Measurements from ENCODE around the gene C2CD3. TPM values are rescaled to one million over a fixed set of nuclear protein-coding genes. Genes with fewer than 3 reads are reported as not detected.
"Not testable (repeated sequence)": the region's sequence is repeated elsewhere in the genome, so short reads cannot be mapped to it uniquely, and the experiment has no call there.

The C2CD3 gene
- polyA plus RNA-seq, 1 donor from 2014 or later: 7.5 TPM

DNA sequence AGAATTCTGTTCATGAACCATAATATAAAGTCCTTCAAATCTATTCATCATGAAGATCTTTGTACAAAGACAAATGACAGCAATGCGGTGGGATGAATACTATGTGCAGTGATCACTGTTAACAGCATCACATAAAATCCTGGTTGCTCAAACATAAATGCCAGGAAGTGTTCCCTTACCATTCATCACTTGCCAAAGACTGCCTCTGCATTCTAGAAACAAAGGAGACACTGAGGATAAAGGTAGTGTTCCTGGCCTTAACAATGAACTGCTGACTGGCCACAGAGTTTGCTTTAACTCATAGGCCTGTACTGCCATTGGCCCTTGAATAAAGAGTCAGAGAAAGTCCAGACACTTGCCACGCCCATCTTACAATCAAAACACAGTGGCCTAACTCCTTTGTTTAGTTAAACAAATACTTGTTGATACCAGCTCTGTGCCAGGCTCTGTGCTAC is 29.5 kb downstream of the C2CD3 start:
- no peak overlapping the region for H3K4me3 Mint-ChIP-seq
- H3K27me3 Mint-ChIP-seq: no peaks in the 10 kb centered on the region
- H3K4me1 Mint-ChIP-seq: peaks cover 1 to 4% (median 3%) of the 10 kb centered on the region in 3 donors
- H3K9me3 Mint-ChIP-seq: peaks cover 0 to 2% (median 0%) of the 10 kb centered on the region in 3 donors
- H3K27ac Mint-ChIP-seq: no peak overlapping the region
- H3K36me3 Mint-ChIP-seq: peaks cover 8% of the 10 kb centered on the region

DNA sequence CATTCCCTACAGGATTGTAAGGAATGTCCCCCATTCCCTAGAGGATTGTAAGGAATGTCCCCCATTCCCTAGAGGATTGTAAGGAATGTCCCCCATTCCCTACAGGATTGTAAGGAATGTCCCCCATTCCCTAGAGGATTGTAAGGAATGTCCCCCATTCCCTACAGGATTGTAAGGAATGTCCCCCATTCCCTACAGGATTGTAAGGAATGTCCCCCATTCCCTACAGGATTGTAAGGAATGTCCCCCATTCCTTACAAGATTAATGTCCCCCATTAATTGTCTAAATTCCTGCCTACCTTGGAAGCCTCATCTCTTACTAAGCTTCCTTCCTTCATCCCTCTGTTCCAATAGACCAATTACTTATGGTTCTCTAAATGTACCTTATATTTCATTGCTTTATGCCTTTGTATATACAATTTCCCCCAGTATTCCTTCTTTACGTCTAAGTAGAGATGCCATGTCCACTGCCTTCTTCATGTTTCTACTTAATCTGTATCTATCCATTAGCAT is 30.8 kb downstream of the C2CD3 start:
- not testable (repeated sequence) for H3K36me3 Mint-ChIP-seq, H3K4me3 Mint-ChIP-seq, H3K27ac Mint-ChIP-seq, H3K9me3 Mint-ChIP-seq, H3K27me3 Mint-ChIP-seq, H3K4me1 Mint-ChIP-seq

DNA sequence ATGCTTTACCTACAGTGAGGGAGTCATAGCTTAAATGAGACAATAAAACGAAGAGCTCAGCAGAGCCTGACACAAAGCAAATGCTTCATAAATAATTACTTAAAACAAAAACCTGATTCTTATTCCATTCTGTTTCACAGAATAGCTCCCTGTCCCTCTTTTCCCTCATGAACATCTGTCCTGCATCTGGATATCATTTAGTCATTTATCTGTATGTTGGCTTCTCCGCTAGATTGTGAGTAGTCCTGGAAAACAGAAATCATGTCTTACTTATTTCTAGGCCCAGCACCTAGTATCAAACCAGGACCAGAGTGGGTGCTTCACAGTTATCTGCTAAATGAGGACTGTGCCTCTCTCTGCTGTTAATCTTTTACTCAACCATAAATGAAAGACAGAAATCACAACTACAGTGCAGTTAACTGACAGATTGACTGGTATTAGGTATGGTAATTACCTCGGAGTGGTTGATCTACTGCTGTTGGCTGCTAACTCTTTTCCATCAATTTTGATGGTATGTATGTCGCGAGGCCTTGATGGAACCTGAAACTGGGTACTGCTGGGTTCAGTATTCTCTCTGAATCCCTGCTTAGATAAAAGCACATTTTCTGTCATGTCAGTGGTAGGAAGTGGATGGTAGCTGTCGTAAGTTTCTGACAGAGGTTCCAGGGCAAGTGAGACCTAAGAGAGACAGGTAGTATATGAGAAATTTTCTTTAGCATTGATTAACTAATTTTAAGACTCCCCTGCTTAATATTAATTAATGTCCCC is 31.5 kb downstream of the C2CD3 start:
- Mint-ChIP-seq H3K4me1 (peaks cover 0 to 4% (median 3%) of the 10 kb centered on the region in 3 donors), H3K27ac (no peak overlapping the region), H3K27me3 (no peaks in the 10 kb centered on the region), H3K9me3 (no peaks in the 10 kb centered on the region), H3K36me3 (peaks cover 5% of the 10 kb centered on the region), H3K4me3 (no peak overlapping the region)

DNA sequence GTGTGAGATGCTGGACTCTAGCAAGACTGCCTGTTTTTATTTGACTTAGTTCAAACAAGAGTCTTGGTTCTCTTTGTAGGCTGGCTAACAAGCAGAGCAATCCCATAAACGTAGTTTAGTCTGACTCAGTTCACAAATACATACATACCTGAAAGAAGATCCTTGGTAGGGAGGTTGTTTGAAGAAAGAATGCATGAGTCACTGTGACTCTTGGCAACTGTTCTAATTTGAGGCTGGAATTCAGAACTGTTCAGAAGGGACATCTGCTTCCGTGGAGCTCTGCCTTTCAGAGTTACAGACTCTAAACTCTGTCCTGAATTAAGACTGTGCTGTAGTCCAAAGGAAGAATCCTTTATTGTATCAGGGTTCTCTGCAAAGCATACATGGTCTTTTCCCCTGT is 32.2 kb downstream of the C2CD3 start:
- Mint-ChIP-seq H3K4me1 (peaks cover 0 to 4% (median 3%) of the 10 kb centered on the region in 3 donors), H3K36me3 (peaks cover 5% of the 10 kb centered on the region), H3K27ac (no peak overlapping the region), H3K27me3 (no peaks in the 10 kb centered on the region), H3K9me3 (no peaks in the 10 kb centered on the region), H3K4me3 (no peak overlapping the region)

DNA sequence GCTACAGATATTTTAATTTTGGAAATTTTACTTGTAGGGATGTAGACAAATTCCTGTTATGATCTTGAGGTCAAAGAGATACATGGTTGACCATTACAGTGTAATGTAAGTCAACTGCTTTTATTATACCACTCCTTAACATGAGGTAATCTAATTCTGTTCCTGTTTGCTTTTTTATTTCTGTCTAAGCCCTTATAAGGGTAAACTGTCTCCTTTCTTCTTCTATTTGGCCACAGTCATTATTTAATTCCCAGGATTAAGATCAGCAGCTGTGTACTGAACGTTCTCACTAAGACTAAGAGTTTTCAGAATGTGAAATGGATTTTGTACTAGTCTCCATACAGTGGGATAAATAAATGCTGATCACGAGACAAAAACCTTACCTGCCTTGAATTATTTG is 32.8 kb downstream of the C2CD3 start:
- Mint-ChIP-seq H3K27me3 (no peaks in the 10 kb centered on the region), H3K36me3 (peaks cover 5% of the 10 kb centered on the region), H3K4me3 (no peak overlapping the region), H3K9me3 (no peaks in the 10 kb centered on the region), H3K27ac (no peak overlapping the region), H3K4me1 (peaks cover 0 to 3% (median 3%) of the 10 kb centered on the region in 3 donors)

DNA sequence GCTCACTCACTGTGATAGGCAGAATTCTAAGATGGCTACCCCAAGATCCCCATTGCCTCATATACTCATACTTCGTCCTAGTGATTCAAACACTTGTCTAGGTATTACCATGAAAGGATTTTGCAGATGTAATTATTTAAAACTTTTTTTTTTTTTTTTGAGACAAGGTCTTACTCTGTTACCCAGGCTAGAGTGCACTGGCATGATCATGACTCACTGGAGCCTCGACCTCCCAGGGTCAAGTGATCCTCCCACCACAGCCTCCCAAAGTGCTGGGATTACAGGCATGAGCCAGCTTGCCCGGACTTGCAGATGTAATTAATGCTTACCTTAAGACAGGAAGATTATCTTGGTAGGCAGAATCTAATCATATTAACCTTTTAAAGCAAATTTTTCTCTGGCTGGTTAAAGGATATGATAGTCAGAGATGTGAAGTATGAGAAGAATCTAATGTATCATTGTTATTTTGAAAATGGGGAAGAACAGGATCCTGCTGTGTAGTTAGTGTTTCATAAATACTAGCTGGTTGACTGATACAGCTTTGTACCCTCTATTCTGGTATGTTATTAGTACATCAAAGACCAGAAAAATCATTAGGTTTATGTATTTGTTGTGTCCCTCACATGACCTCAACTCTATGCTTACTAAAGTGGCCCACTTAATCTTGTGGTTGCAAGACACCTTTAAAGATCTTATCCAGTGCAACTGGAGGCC is 35.5 kb downstream of the C2CD3 start:
- Mint-ChIP-seq H3K27me3 (no peaks in the 10 kb centered on the region), H3K4me3 (no peak overlapping the region), H3K9me3 (no peaks in the 10 kb centered on the region), H3K4me1 (no peaks in the 10 kb centered on the region), H3K27ac (no peak overlapping the region), H3K36me3 (peaks cover 19% of the 10 kb centered on the region)

DNA sequence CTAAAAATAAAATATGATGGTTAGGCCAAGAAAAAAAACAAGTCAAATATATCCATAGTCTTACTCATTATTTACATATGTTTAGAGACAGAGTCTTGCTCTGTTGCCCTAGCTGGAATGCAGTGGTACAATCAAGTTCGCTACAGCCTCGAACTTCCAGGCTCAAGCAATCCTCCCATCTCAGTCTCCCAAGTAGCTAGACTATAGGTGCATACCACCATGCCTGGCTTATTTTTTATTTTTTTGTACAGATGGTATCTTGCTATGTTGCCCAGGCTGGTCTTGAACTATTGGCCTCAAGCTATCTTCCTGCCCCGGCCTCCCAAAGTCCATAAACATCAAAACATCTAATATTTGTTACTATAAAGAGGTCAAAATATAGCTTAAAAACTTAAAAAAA is 36.1 kb downstream of the C2CD3 start:
- H3K36me3 Mint-ChIP-seq: peaks cover 19% of the 10 kb centered on the region
- no peaks in the 10 kb centered on the region for H3K4me1 Mint-ChIP-seq
- no peak overlapping the region for H3K4me3 Mint-ChIP-seq
- H3K9me3 Mint-ChIP-seq: no peaks in the 10 kb centered on the region
- no peaks in the 10 kb centered on the region for H3K27me3 Mint-ChIP-seq
- no peak overlapping the region for H3K27ac Mint-ChIP-seq

DNA sequence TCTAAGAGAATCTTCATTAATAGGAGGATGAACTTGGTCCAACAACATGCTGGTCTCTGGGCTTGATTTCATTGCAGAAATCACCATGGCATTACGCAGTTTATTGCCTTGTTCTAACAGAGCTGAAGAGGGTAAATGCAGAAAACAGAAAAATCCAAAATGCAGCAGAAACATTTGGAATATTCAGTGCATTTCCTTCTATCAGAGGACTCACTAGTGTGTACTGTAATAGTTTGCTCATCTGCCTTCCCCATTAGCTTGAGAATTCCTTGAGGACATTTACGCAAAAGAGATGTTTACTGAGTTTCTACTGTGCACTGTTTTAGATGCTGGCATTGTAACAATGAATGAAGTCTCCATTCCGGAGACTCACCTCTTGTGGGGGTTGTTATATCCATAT is 37.4 kb downstream of the C2CD3 start:
- H3K27me3 Mint-ChIP-seq: no peaks in the 10 kb centered on the region
- no peak overlapping the region for H3K4me3 Mint-ChIP-seq
- H3K9me3 Mint-ChIP-seq: no peaks in the 10 kb centered on the region
- H3K36me3 Mint-ChIP-seq: peaks cover 18% of the 10 kb centered on the region
- no peaks in the 10 kb centered on the region for H3K4me1 Mint-ChIP-seq
- H3K27ac Mint-ChIP-seq: no peak overlapping the region

DNA sequence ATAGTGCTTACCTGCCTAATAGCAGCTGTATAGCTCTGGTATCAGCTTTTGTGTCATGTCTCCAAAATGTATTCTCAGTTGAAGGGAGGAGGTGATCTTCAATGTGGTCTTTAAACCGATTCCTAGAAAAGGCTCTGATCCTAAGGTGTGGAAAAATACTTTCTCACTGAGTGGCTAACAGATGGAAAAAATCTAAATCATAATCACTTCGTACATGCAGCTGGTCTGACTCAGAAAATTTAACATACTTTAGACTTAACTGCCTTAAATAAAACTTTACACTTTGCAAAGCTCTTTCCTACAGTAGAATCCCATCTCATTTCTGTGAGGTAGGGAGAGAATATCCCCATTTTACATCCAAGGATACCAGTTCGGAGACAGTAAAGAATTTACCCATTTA is 38.0 kb downstream of the C2CD3 start:
- H3K36me3 Mint-ChIP-seq: peaks cover 15% of the 10 kb centered on the region

DNA sequence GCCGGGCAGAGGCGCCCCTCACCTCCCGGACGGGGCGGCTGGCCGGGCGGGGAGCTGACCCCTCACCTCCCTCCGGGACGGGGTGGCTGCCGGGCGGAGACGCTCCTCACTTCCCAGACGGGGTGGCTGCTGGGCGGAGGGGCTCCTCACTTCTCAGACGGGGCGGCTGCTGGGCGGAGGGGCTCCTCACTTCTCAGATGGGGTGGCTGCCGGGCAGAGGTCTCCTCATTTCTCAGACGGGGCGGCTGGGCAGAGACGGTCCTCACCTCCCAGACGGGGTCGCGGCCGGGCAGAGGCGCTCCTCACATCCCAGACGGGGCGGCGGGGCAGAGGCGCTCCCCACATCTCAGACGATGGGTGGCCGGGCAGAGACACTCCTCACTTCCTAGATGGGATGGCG is 41.7 kb downstream of the C2CD3 start:
- not testable (repeated sequence) for H3K27me3 Mint-ChIP-seq, H3K4me1 Mint-ChIP-seq, H3K9me3 Mint-ChIP-seq, H3K4me3 Mint-ChIP-seq, H3K27ac Mint-ChIP-seq
- H3K36me3 Mint-ChIP-seq: peaks cover 15% of the 10 kb centered on the region

More for the DNA sequence above, 38.0 kb downstream of the C2CD3 start:
- H3K9me3 Mint-ChIP-seq: no peaks in the 10 kb centered on the region
- H3K27ac Mint-ChIP-seq: no peak overlapping the region
- no peak overlapping the region for H3K4me3 Mint-ChIP-seq
- no peaks in the 10 kb centered on the region for H3K27me3 Mint-ChIP-seq
- no peaks in the 10 kb centered on the region for H3K4me1 Mint-ChIP-seq

DNA sequence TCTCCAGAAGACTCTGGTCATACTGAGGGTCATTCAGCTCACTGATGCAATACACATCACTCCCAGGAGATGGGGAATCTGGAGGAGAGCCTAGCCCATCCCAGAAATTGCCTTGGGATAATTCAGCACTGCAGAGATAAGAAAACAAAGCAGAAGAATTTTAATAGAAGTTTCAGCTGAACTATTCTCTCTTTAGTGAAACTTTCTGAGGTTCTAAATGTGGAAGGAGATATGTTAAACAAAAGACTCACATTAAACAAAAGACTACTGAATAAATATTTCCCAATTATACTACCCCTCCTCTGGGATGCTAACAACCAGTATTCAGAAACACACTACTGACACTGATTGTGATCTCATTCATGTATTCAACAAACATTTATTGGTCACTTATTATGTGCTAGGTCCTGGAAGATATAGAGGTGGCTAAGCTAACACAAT is 47.8 kb downstream of the C2CD3 start:
- H3K9me3 Mint-ChIP-seq: peaks cover 0 to 2% (median 0%) of the 10 kb centered on the region in 3 donors
- H3K36me3 Mint-ChIP-seq: peaks cover 9% of the 10 kb centered on the region
- no peaks in the 10 kb centered on the region for H3K4me1 Mint-ChIP-seq
- H3K4me3 Mint-ChIP-seq: no peak overlapping the region
- no peak overlapping the region for H3K27ac Mint-ChIP-seq
- no peaks in the 10 kb centered on the region for H3K27me3 Mint-ChIP-seq

DNA sequence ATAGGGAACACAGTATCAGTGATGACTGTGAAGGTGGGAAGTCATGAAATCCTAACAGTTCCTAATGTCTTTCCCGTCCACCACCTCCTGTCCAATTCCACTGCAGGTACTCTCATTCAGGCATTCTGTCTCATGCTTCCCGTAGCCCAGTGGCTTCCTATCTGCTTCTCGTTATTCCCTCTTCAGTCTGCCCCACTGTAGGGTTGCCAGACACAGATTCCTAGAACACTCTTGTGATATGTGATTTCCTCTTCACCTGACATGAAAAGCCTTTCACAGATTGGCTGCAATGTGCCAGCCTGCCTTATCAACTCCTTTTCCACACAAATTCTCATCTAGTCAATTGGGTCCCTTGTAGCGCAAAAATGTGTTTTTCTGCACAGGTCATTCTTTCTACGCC is 49.0 kb downstream of the C2CD3 start:
- Mint-ChIP-seq H3K4me3 (no peak overlapping the region), H3K27ac (no peak overlapping the region), H3K4me1 (no peaks in the 10 kb centered on the region), H3K27me3 (no peaks in the 10 kb centered on the region), H3K9me3 (peaks cover 0 to 2% (median 2%) of the 10 kb centered on the region in 3 donors), H3K36me3 (peaks cover 11% of the 10 kb centered on the region)

DNA sequence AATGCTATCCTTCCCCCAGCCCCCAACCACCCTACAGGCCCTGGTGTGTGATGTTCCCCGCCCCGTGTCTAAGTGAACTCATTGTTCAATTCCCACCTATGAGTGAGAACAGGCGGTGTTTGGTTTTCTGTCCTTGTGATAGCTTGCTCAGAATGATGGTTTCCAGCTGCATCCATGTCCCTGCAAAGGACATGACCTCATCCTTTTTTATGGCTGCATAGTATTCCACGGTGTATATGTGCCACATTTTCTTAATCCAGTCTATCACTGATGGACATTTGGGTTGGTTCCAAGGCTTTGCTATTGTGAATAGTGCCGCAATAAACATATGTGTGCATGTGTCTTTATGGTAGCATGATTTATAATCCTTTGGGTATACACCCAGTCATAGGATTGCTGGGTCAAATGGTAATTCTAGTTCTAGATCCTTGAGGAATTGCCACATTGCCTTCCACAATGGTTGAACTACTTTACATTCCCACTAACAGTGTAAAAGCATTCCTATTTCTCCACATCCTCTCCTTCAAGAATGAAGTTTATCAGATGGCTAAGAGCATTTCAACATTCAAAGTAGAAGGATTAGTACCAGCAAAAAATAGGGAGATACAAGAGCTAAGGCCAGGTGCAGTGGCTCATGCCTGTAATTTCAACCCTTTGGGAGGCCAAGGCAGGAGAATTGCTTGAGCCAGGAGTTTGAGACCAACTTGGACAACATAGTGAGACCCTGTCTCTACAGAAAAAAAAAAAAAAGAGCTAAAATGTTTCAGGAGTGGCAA is 50.4 kb downstream of the C2CD3 start:
- H3K27me3 Mint-ChIP-seq, H3K4me1 Mint-ChIP-seq, H3K4me3 Mint-ChIP-seq, H3K9me3 Mint-ChIP-seq: not testable (repeated sequence)
- peaks cover 15% of the 10 kb centered on the region for H3K36me3 Mint-ChIP-seq
- peak overlapping the region in 1 of 3 donors; percentile 61 for H3K27ac Mint-ChIP-seq

DNA sequence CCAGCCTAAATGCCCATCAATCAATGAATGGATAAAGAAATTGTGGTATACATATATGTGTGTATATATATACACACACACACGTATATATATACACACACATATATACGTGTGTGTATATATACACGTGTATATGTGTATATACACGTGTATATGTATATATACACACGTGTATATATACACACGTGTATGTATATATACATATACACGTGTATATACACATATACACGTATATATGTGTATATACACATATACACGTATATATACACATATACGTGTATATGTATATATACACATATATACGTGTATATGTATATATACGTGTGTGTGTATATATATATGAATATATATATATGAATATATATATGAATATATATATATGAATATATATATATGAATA is 54.1 kb downstream of the C2CD3 start:
- peaks cover 0 to 3% (median 0%) of the 10 kb centered on the region in 3 donors for H3K4me1 Mint-ChIP-seq
- no peak overlapping the region for H3K4me3 Mint-ChIP-seq
- H3K36me3 Mint-ChIP-seq: peaks cover 35% of the 10 kb centered on the region
- H3K27ac Mint-ChIP-seq: no peak overlapping the region
- H3K27me3 Mint-ChIP-seq: no peaks in the 10 kb centered on the region
- peaks cover 2 to 9% (median 9%) of the 10 kb centered on the region in 3 donors for H3K9me3 Mint-ChIP-seq

DNA sequence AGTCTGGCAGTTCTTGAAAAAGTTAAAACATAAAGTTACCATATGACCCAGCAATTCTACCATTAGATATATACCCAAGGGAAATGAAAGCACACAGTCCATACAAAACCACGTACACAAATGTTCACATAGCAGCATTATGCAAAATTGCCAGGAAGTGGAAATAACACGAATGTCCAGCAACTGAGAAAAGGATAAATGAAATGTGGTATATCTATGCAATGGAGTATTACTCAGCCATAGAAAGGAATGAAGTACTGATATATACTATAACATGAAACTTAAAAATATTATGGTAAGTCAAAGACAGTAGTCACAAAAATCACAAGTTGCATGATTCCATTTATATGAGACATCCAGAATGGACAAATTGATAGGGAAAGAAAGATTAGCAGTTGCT is 57.9 kb downstream of the C2CD3 start:
- Mint-ChIP-seq H3K27ac (no peak overlapping the region), H3K36me3 (peaks cover 26% of the 10 kb centered on the region), H3K27me3 (no peaks in the 10 kb centered on the region)

More for the DNA sequence above, 57.9 kb downstream of the C2CD3 start:
- peaks cover 0 to 3% (median 0%) of the 10 kb centered on the region in 3 donors for H3K4me1 Mint-ChIP-seq
- H3K9me3 Mint-ChIP-seq: peaks cover 0 to 9% (median 9%) of the 10 kb centered on the region in 3 donors
- no peak overlapping the region for H3K4me3 Mint-ChIP-seq

All from IgD-negative memory B cell (primary cell).